IPS-18c (cell line): ENCODE data around the gene ASXL2.
A peak's percentile ranks its signal among the peaks of the same experiment; 100 is the strongest.
"Not testable (repeated sequence)": the region's sequence is repeated elsewhere in the genome, so short reads cannot be mapped to it uniquely, and the experiment has no call there.

Source experiments
- H3K4me3 ChIP-seq: 2 replicates; pipeline ENCODE4 v1.7.0; 2013; ENCODE audit warnings: low read depth, mild to moderate bottlenecking, low read length, moderate library complexity; ENCODE audit not compliant: insufficient read depth
- H3K9me3 ChIP-seq: one replicate; pipeline ENCODE4 v1.6.1; 2013; ENCODE audit warnings: mild to moderate bottlenecking, low read length, moderate library complexity; ENCODE audit not compliant: control insufficient read depth, insufficient read depth

The ASXL2 gene

DNA sequence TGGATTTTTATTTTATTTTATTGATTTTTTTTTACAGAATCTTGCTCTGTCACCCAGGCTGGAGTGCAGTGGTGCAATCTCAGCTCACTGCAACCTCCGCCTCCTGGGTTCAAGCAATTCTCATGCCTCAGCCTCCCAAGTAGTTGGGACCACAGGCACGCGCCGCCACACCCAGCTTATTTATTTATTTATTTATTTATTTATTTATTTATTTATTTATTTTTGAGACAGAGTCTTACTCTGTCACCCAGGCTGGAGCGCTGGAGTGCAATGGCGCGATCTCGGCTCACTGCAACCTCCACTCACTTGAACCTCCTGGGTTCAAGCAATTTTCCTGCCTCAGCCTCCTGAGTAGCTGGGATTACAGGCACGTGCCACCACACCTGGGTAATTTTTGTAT lies 18.0 kb upstream of the ASXL2 start:
- H3K4me3 ChIP-seq, H3K9me3 ChIP-seq: not testable (repeated sequence)

GRCh38 chr2:25895610-25896009 lies 17.3 kb upstream of the ASXL2 start:
- Histone ChIP-seq H3K9me3 (no peaks in the 10 kb centered on the region), H3K4me3 (no peak overlapping the region)

DNA sequence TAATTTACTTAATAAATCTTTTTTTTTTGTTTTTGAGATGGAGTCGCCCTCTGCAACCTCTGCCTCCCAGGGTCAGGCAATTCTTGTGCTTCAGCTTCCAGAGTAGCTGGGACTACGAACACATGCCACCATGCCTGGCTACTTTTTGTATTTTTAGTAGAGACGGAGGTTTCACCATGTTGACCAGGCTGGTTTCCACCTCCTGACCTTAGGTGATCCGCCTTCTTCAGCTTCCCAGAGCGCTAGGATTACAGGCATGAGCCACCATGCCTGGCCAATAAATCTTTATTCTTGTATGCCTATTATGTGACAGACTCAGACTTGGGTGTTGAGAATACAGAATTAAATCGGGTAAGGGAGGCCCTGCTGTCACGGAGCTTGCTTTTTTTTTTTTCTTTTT lies 16.7 kb upstream of the ASXL2 start:
- Histone ChIP-seq H3K9me3 (no peaks in the 10 kb centered on the region), H3K4me3 (no peak overlapping the region)

GRCh38 chr2:25894135-25894830 lies 16.0 kb upstream of the ASXL2 start:
- Histone ChIP-seq H3K9me3 (no peaks in the 10 kb centered on the region), H3K4me3 (no peak overlapping the region)

DNA sequence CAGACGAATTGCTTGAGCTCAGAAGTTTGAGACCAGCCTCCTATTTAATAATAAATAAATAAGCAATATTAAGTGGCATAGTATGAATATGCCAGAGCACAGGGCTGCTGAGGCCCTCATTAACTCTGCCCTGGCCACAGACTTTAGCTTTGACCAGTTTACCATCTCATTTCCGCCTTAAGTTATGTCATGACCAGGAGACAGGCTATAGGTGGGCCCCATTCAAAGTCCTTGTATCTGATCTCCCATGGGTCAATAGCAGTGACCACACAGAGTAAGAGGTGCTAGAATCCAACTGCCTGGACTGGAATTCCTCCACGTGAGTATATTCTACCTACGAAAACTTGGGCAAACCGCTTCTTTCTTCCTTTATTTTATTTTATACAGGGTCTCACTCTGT lies 13.4 kb upstream of the ASXL2 start:
- no peaks in the 10 kb centered on the region for H3K9me3 ChIP-seq
- H3K4me3 ChIP-seq = no peak overlapping the region

GRCh38 chr2:25887624-25888242 lies 9.4 kb upstream of the ASXL2 start:
- Histone ChIP-seq H3K9me3 (no peaks in the 10 kb centered on the region), H3K4me3 (no peak overlapping the region)

- H3K4me3 ChIP-seq = no peak overlapping the region
Measured at GRCh38 chr2:25885933-25886332, 7.6 kb upstream of the ASXL2 start.

GRCh38 chr2:25881764-25882163 lies 3.5 kb upstream of the ASXL2 start:
- peaks cover 5% of the 10 kb centered on the region for H3K9me3 ChIP-seq
- H3K4me3 ChIP-seq = no peak overlapping the region

More at GRCh38 chr2:25885933-25886332, 7.6 kb upstream of the ASXL2 start:
- no peaks in the 10 kb centered on the region for H3K9me3 ChIP-seq

DNA sequence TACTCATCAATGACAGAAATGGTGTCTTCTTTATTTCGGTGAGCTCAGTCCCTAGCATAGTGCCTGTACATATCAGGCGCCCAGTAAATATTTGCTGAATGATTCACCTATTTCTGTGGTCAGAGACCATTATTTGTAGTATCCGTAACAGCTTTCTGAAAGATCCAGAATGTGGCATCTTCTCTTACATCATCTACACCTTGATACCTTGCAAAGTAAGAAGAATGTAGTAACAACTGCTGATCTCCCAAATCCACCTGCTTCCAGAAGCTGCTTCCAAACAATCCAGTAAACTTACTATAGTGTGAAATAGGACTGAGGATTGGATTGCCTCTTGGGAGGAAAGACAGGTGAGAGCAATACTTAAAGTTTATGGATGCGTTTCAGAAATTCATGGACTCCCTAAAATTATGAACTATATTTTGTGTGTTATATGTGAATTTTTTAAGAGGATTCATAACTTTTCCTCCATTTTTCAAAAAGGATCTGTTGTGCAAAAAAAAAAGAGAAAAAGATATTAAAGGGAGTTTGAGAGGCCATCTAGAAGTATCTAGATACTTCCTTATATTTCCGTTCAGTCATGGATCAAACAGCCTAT lies 945 bp upstream of the ASXL2 start:
- peak overlapping the region; percentile 38; the same call in 1 of the 2 replicates for H3K4me3 ChIP-seq
- H3K9me3 ChIP-seq = peaks cover 5% of the 10 kb centered on the region

DNA sequence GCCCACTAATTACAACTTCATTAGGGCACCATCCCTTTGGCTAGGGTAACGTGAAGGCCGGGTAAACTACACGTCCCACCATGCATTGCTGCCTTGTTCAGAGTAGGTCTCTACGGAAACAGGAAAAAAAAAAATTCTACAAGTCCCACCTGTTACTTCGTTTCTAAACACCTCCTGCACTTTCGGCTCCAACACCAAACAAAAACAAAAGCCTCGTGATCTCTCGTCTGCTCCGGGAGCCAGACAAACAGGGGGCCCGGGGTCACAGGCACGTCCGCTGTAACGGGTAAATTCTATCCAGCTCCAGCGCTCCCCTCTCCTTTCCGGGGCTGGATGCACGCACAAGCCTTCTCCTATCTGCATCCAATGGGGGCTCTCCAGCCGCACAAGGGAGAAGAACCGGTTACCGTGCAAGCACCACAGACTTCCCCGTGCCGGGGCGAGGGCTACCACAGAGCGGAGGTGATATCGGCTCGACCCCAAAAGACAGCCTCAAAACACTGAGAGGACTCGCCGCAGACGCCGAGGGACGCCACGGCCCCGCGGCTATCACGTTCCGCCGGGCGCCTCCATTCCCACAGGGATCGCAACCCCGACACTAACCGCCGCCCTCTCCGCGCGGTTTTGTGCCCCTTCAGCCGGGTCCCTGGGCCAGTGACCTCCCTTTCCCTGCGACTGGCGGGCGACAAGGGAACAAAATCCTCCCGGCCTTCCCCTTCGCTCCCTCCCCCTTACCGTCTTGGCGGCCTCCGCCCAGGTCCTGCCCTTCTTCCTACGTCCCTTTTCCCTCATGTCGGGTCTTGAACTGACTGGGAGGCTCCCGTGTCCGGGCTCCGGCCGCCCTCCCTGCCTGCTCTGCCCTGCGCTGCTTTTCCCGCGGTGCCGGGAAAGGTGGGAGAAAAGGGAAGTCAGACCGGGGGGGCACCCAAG lies 591 bp downstream of the ASXL2 start:
- H3K9me3 ChIP-seq = peaks cover 5% of the 10 kb centered on the region

DNA sequence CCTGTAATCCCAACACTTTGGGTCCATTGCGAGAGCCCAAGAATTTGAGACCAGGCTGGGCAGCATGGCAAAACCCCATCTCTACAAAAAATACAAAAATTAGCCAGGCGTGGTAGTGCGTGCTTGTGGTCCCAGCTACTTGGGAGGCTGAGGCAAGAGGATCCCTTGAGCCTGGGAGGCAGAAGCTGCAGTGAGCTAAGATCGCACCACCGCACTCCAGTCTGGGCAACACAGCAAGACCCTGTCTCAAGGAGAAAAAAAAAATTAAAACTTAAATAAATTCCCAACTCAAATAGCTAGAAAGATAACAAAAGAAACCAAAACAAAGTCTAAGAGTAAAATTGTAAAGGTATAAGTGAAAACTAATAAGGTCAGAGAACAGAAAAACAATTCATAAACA lies 6.2 kb downstream of the ASXL2 start:
- Histone ChIP-seq H3K9me3 (peaks cover 2% of the 10 kb centered on the region), H3K4me3 (no peak overlapping the region)

More for the DNA sequence above, 591 bp downstream of the ASXL2 start:
- peak overlapping the region; percentile 98 for H3K4me3 ChIP-seq

DNA sequence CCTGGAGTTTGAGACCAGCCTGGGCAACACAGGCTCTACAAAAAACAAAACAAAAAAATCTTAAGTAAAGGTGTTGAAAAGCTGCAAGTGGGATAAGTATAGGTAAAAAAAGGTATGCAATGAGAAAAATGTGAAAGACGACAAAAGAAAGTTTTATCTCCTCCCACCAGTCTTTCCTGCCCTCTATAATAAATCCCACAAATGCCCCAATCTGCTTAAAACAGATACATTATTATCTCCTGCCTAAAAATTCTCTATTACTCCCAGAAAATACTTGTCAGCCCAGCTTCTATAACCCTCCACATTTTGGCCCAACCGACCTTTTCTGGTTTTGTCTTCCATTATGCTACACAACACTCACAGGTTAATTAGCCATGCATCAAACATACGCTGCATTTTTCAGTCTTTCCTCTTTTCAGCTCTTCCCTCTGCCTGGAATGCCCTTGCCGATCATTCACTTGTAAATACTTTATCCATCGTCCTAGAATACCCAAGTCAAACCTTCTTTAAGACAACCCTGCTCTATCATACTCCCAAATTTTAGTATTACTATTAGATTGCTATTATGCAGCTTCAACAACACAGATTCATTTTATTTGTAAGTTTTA lies 10.8 kb downstream of the ASXL2 start:
- Histone ChIP-seq H3K4me3 (no peak overlapping the region), H3K9me3 (peaks cover 2% of the 10 kb centered on the region)

- Histone ChIP-seq H3K9me3 (no peaks in the 10 kb centered on the region), H3K4me3 (no peak overlapping the region)
Measured at GRCh38 chr2:25856377-25856776, 21.9 kb downstream of the ASXL2 start.

- Histone ChIP-seq H3K9me3 (no peaks in the 10 kb centered on the region), H3K4me3 (no peak overlapping the region)
Measured at GRCh38 chr2:25855065-25855464, 23.2 kb downstream of the ASXL2 start.

- no peaks in the 10 kb centered on the region for H3K9me3 ChIP-seq
- H3K4me3 ChIP-seq = no peak overlapping the region
Measured at GRCh38 chr2:25854613-25855012, 23.7 kb downstream of the ASXL2 start.

DNA sequence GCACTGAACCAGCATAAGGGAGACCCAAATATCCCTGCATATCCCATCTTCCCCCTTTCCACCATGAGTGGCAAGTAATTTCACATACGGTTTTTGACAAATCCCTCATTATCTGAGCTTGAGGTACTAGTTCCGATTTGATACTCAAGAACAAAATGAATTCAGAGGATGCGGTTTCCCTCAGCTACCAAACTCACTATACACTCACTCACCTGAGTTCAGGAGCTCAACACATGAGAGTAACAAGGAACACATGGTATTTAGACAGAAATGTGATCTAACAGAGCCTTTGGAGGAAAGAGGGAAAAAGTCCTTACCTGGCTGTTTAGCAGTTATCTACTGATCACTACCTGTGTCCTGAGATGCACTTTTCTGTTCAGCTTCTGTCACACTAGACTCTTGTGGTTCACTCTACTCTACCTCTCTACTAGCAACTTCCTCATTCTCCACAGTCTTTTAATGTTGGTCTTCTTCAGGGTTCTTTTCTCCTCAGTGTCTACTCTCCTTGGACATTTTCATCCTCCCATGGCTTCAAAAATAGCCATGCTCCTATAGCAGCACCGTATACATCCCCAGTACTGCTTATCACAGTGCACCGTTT lies 25.1 kb downstream of the ASXL2 start:
- H3K9me3 ChIP-seq = no peaks in the 10 kb centered on the region
- H3K4me3 ChIP-seq = no peak overlapping the region
